DMS53 treated with DMSO at 0.1 percent for 48 hours (cell line): ENCODE results near the gene KRT33B.
A peak's percentile ranks its signal among the peaks of the same experiment; 100 is the strongest.

Experiments used
- DNase-seq: peaks from one replicate; lab custom pipeline; 2025; ENCODE audit not compliant: unreplicated experiment; lab: John Stamatoyannopoulos, UW

Gene KRT33B

GRCh38 chr17:41326173-41327145, 43.2 kb downstream of the KRT33B start:
- DNase-seq: no peak

DNA sequence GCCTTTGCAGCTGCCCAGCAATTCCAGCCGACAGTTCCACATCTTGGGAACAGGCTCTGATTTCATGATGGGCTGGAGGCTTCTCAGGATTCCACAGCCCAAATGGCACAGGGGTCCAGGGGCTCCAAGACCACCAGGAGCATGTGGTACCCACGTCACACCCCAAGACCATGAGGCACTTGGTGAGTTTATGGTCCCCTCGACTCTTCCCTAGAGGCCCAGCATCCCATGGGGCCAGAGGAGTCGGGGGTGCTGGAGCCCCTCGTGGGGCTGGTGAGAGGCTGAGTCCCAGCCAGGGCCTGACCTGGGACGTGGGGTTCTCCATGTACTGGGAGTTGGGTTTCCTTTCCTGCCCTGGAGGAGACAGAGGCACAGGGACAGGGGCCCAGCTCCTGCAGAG, 44.0 kb downstream of the KRT33B start:
- no peak for DNase-seq

DNA sequence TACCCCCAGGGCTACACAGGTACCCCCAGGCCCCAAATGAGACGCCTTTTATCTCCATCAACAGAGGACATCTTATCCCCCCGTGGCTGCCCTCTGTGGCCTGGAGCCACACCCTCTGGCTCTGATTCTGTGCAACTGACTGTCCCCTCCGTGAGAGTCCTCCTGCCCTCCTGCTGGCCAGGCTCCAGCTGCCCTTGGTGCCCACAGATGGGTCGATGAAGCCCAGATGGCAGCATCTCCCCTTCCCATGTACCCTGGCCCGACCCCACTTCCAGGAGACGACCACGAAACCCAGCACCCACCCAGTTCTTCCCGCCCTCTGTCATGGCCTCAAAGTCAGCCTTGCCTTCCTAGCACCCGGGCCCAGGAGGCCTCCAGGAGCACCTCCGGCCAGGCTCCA, 44.5 kb downstream of the KRT33B start:
- no peak for DNase-seq

DNA sequence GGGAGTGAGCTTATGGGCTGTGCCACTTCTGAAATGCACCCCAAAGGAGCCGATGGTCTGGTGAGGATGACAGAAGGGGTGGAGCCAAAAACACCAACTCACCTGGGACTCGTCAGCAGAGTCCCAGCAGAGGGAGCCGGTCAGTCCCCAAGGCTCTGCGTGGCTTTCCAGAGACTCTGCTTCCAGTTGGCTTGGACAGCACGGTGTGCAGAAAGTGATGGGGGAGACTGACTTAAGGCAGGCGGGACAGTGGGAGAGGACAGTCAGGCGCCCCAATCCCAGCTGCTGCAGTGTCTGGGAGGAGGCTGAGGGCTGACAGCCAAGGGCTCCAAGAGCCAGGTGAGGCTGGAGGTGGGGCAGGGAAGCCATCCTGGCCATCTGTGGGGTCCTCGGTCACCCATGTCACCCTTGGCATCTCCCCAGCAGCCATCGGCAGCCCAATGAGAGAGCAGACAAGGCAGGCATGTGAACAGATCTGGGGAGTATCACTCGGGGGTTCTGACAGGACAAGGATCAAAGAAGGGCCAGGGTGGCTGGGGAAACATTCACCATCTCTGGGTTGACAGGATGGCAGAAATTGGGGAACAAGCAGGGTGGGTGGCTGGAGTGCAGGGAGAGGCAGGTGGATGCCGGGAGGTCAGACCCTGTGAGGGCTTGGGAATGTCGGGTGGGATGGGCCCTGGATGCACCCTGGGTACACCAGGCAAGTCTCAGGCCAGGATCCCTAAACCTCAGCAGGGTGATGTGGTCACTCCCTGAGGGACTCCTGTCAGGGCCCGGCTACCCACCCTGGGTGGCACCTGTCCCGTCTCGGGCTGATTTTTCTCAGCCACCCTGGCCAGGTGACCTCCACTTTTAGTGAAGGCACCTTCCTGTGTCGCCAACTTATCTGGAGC, 45.2 kb downstream of the KRT33B start:
- peak; percentile 9 for DNase-seq

GRCh38 chr17:41322903-41323895, 46.4 kb downstream of the KRT33B start:
- DNase-seq: no peak

DNA sequence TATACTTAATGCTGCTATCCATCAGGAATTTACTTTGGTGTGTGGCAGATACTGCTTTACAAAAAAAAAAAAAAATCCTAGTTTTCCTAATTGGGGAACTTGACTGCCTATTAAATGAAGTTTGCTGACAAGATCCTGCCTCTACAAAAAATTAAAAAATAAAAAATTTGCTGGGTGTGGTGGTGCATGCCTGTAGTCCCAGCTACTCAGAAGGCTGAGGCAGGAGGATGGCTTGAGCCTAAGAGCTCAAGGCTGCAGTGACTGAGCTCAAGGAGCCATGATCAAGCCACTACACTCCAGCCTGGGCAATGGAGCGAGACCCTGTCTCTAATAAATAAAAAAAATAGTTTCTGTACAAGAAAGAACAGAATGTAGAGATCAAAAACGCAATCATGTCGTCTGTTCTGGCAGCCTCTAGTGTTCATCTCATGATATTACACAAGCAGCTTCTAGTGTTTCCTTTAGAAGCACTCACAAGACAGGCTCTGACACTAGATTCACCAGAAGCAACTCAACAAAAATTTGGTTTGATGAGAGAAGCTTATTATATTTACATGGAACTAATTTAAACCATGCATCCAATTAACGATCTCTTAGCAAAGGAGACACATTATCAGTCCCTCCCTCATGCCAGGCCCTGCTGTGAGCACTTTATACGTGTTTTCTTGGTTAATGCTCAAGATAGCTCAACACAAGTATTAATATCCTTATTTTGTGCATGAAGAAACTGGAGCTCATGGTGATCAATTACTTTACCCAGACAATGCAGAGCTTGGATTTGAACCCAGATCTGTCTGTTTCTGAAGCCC, 47.3 kb downstream of the KRT33B start:
- DNase-seq: peak; percentile 41

DNA sequence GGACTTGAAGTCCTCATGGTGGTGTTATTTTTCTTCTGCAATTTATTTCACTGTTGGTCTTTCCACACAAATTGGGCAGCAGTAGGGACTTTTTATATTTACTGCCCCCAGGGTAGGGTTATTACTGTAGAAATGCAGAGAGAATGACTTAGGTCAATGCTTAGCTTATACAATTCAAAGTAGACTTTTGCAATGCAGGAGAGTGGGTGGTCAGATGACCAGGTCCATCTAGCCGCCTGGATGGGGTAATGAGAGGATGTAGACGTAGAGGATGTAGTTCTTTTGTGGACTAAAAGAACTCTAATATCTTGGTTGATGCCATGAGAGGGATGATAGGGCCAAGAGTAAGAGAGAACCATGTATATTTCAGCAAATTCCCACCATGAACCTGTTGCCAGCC, 51.4 kb downstream of the KRT33B start:
- no peak for DNase-seq

GRCh38 chr17:41315814-41316445, 53.7 kb downstream of the KRT33B start:
- no peak for DNase-seq

GRCh38 chr17:41315204-41315794, 54.3 kb downstream of the KRT33B start, which contains the start of gene KRTAP17-1:
Gene KRTAP17-1, minus strand, starts transcription at chr17:41315710. Its CDS starts 60 bp downstream, at chr17:41315650.
- no peak for DNase-seq
